ENCODE data around the gene RPUSD4.

DNA sequence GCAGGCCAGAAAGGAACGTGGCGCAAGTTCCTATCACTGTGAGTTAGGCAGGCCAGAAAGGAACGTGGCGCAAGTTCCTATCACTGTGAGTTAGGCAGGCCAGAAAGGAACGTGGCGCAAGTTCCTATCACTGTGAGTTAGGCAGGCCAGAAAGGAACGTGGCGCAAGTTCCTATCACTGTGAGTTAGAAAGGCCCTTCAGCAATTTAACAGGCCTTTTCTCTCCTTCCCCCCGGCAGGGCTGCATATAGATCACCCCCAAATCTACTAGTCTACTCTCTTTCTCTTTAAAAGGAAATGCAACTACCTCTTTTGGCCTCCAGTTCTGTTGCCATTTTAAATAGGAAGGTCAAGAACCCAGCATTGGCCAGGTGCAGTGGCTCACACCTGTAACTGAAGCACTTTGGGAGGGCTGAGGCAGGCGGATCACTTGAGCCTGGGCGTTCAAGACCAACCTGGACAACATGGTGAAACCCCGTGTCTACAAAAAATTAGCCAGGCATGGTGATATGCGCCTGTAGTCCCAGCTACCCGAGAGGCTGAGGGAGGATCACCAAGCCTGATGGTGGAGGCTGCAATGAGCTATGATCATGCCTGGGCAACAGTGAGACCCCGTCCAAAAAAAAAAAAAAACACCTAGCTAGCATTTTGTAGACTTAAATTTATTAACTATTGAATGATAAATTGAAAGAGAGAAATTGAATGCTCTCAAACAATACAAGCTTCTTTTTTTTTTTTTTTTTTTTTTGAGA, 15.1 kb upstream of the RPUSD4 start:
- TF ChIP-seq, protein P1, sequence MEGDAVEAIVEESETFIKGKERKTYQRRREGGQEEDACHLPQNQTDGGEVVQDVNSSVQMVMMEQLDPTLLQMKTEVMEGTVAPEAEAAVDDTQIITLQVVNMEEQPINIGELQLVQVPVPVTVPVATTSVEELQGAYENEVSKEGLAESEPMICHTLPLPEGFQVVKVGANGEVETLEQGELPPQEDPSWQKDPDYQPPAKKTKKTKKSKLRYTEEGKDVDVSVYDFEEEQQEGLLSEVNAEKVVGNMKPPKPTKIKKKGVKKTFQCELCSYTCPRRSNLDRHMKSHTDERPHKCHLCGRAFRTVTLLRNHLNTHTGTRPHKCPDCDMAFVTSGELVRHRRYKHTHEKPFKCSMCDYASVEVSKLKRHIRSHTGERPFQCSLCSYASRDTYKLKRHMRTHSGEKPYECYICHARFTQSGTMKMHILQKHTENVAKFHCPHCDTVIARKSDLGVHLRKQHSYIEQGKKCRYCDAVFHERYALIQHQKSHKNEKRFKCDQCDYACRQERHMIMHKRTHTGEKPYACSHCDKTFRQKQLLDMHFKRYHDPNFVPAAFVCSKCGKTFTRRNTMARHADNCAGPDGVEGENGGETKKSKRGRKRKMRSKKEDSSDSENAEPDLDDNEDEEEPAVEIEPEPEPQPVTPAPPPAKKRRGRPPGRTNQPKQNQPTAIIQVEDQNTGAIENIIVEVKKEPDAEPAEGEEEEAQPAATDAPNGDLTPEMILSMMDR (conservative IDR thresholded peaks at IDR 0.05; ENCODE audit: low read length): no peak
- TF ChIP-seq EZH2phosphoT487 (IDR thresholded peaks at IDR 0.05; ENCODE audit: borderline replicate concordance): no peak

Measured in Loucy (cell line).